ENCODE measurements around the gene TNS3. TPM values are rescaled to one million over a fixed set of nuclear protein-coding genes. Genes with fewer than 3 reads are reported as not detected.

TNS3 gene
- total RNA-seq, 4 donors from 2014 or later, result 34.6 to 52.5 (median 48.6) TPM

DNA sequence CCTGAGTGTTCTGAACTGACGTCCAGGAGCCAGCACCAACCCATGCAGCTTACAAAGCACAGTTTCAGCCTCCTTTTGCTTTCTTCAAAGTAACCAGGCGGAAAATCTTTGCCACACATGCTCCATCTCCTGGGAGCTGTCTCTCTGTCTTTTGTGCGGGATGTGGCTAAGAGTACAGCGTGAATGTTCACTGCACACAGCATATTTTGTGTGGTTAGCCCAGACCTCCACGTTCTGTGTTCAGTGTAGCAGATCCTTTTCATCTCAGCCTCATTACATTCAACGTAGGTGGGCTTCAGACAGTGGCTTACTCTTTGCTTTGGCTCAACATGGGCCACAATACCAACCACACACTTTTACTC lies 200.8 kb downstream of the TNS3 start:
- no peak for DNase-seq (ENCODE audit: extremely low spot score)
- intact Hi-C loops (cut with DNase I), result no loop called here
- no peaks in the 10 kb centered on the region for H3K27me3 ChIP-seq
- no peak for TF ChIP-seq EP300 (IDR thresholded peaks at IDR 0.05)
- TF ChIP-seq, protein P1, sequence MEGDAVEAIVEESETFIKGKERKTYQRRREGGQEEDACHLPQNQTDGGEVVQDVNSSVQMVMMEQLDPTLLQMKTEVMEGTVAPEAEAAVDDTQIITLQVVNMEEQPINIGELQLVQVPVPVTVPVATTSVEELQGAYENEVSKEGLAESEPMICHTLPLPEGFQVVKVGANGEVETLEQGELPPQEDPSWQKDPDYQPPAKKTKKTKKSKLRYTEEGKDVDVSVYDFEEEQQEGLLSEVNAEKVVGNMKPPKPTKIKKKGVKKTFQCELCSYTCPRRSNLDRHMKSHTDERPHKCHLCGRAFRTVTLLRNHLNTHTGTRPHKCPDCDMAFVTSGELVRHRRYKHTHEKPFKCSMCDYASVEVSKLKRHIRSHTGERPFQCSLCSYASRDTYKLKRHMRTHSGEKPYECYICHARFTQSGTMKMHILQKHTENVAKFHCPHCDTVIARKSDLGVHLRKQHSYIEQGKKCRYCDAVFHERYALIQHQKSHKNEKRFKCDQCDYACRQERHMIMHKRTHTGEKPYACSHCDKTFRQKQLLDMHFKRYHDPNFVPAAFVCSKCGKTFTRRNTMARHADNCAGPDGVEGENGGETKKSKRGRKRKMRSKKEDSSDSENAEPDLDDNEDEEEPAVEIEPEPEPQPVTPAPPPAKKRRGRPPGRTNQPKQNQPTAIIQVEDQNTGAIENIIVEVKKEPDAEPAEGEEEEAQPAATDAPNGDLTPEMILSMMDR (IDR thresholded peaks at IDR 0.05), result no peak
- TF ChIP-seq POLR2AphosphoS5 (IDR thresholded peaks at IDR 0.05), result no peak
- TF ChIP-seq POLR2A (IDR thresholded peaks at IDR 0.05; ENCODE audit: low read depth), result no peak
- H3K4me3 ChIP-seq, result no peak overlapping the region
- no peaks in the 10 kb centered on the region for H3K9me3 ChIP-seq
- 93% methylated on average over 6 of the region's 6 CpGs for WGBS
- no peaks in the 10 kb centered on the region for H3K36me3 ChIP-seq
- H3K27ac ChIP-seq (replicated peaks in 1 of 4), result no peak overlapping the region
- H3K4me1 ChIP-seq, result peaks cover 14 to 30% (median 16%) of the 10 kb centered on the region in 4 donors

DNA sequence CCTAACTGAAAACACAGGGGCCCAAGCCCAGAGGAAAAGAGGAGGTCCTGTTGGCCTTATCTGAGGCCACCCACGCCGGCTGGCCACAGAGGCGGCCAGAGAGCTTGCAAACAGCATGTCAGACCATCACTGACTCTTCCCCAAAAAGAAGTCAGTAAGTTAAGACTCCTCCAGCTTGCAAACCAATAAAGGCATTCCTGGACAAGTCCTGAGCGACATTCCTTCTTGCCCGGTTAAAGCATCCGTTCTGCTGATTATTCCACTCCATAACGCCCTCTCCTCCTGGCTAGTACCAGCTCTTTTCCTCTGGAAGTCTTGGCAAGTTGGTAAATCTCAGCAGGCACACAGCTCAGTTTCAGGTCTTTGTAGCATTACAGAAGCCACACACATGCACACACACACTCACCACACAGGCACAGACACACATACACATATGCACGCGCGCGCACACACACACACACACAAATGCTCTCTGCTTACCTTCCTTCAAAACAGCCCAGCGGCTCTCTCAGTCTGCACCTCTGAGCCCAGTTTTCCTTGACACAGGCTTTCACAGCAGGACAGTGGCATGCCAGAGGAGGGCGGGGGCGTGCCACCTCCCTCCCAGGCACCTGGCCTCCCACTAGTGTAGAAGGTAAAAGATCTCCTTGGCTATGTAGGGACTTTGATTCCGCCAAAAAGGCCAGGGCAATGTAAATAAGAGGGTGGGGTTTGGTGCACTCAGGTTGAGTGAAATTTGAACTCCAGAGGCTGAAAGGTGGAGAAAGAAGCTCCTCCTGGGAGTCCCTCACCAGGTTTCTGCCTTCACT lies 201.4 kb downstream of the TNS3 start:
- H3K27me3 ChIP-seq, result no peaks in the 10 kb centered on the region
- WGBS, result 74% methylated on average over 12 of the region's 15 CpGs
- intact Hi-C loops (cut with DNase I), result no loop called here
- DNase-seq (ENCODE audit: extremely low spot score), result no peak
- peak overlapping the region in 3 of 4 donors; percentile 22 to 35 (median 33) for H3K4me3 ChIP-seq
- no peaks in the 10 kb centered on the region for H3K9me3 ChIP-seq
- TF ChIP-seq EP300 (IDR thresholded peaks at IDR 0.05) (no peak), POLR2A (IDR thresholded peaks at IDR 0.05; ENCODE audit: low read depth) (no peak), POLR2AphosphoS5 (IDR thresholded peaks at IDR 0.05) (no peak)
- TF ChIP-seq, protein P1 (IDR thresholded peaks at IDR 0.05), result no peak
- H3K4me1 ChIP-seq, result peaks cover 14 to 24% (median 16%) of the 10 kb centered on the region in 4 donors
- H3K27ac ChIP-seq (replicated peaks in 1 of 4), result peak overlapping the region in 3 of 4 donors; percentile 17 to 30 (median 28)
- H3K36me3 ChIP-seq, result no peaks in the 10 kb centered on the region

DNA sequence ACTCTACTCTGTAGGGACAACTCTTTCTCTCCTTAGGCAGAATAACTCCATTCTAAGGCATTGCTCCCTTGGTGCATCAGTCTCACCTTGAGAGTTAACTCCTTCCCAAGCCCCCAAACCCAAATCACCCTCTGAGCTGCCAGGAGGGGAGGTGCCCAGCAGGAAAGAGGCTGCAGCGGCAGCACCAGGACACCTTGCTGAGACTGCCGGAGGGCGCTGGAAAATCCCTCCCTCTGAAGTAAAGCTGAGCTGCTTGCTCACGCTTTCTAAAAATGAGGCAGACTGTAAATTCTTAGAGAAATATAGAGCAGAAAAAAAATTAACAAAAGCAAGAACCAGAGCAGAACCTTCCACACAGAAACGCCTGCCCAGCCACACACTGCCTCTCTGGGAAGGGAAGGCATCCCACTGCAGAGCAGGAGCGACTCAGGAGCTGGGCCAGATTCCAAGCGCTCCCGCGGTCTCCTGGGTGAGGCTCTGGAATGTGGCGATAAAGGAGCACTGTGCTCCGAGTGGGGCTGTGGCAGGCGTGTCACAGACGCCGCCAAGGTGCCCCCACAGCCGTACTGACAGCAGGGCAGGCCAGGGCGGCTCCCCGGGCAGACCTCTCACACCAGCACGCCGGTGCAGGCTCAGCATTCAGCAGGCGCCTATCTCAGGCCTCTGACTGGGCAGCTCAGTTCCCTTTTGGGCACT lies 202.1 kb downstream of the TNS3 start:
- no peaks in the 10 kb centered on the region for H3K27me3 ChIP-seq
- H3K36me3 ChIP-seq, result no peaks in the 10 kb centered on the region
- peaks cover 15 to 31% (median 18%) of the 10 kb centered on the region in 4 donors for H3K4me1 ChIP-seq
- peak overlapping the region in 3 of 4 donors; percentile 22 to 35 (median 33) for H3K4me3 ChIP-seq
- H3K27ac ChIP-seq (replicated peaks in 1 of 4), result peak overlapping the region in 3 of 4 donors; percentile 17 to 30 (median 28)
- DNase-seq (ENCODE audit: extremely low spot score), result no peak
- WGBS, result 56% methylated on average over 8 of the region's 20 CpGs
- no peaks in the 10 kb centered on the region for H3K9me3 ChIP-seq
- TF ChIP-seq, protein P1 (IDR thresholded peaks at IDR 0.05), result no peak
- TF ChIP-seq POLR2A (IDR thresholded peaks at IDR 0.05; ENCODE audit: low read depth), result no peak
- TF ChIP-seq EP300 (IDR thresholded peaks at IDR 0.05), result no peak
- no peak for TF ChIP-seq POLR2AphosphoS5 (IDR thresholded peaks at IDR 0.05)
- intact Hi-C loops (cut with DNase I), result no loop called here

DNA sequence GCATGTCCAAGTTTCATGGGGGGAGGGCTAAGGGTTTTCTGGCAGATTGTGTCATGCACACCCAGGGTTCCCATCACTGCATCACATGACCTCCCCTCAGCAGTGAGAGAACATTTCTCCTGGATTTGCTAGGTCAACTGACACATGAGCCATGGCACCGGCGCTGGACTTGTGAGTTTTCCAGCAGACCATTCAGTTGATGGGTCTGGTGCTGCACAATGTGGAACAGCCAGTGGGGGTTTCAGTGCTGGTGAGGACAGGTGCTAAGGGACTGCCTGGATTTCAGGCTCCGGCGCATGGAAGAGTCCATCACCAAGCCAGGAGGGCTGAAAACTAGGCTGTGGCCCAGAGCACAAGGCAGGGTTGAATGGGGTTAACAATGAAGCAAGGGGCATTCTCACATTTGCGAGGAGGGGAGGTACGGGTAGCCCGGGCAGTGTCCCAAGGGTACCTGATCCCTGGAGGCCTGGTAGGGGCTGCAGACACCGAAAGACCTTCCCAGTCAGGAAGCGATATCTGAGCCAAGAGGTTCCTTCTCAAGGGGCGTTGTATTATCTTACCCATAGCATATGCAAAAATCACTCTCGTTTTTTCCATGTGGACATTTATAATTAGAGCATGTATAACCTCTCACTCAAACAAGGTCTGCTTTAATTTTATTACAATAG lies 203.0 kb downstream of the TNS3 start:
- 92% methylated on average over 9 of the region's 11 CpGs for WGBS
- TF ChIP-seq POLR2AphosphoS5 (IDR thresholded peaks at IDR 0.05) (no peak), EP300 (IDR thresholded peaks at IDR 0.05) (no peak), POLR2A (IDR thresholded peaks at IDR 0.05; ENCODE audit: low read depth) (no peak)
- TF ChIP-seq, protein P1 (IDR thresholded peaks at IDR 0.05), result no peak
- no peak overlapping the region for H3K4me3 ChIP-seq
- peaks cover 15 to 38% (median 18%) of the 10 kb centered on the region in 4 donors for H3K4me1 ChIP-seq
- intact Hi-C loops (cut with DNase I), result no loop called here
- H3K36me3 ChIP-seq, result no peaks in the 10 kb centered on the region
- no peak overlapping the region for H3K27ac ChIP-seq (replicated peaks in 1 of 4)
- no peaks in the 10 kb centered on the region for H3K27me3 ChIP-seq
- no peaks in the 10 kb centered on the region for H3K9me3 ChIP-seq
- DNase-seq (ENCODE audit: extremely low spot score), result no peak
